Activated CD4-positive, alpha-beta memory T cell treated with anti-CD3 and anti-CD28 coated beads, Interleukin-2, amount 10 ng/mL, durations not matched to agents 7 days and 5 days (primary cell): ENCODE measurements around the gene FGFR3. TPM values are rescaled to one million over a fixed set of nuclear protein-coding genes. Genes with fewer than 3 reads are reported as not detected.

ENCODE experiments used
- CTCF ChIA-PET: fragments of 350-600 bp; sonication (Branson Sonifier 250); formaldehyde crosslinking; loops from one replicate; lab custom pipeline; 2021; ENCODE audit warnings: antibody characterized with exemption, inconsistent platforms; lab: Charles Lee
- POLR2A ChIA-PET: fragments of 350-600 bp; sonication (Branson Sonifier 250); formaldehyde crosslinking; loops from one replicate; lab custom pipeline; 2021; ENCODE audit warnings: antibody characterized with exemption; lab: Charles Lee
- DNase-seq: peaks from one replicate; pipeline ENCODE4 v3.0.0-alpha.2; 2020
- H3K27ac Mint-ChIP-seq: one replicate; pipeline ENCODE4 v1.8.0; 2021; ENCODE audit warnings: mild to moderate bottlenecking, mixed read lengths
- H3K27me3 Mint-ChIP-seq: one replicate; pipeline ENCODE4 v1.8.0; 2021; ENCODE audit warnings: mixed read lengths
- H3K36me3 Mint-ChIP-seq: one replicate; pipeline ENCODE4 v1.8.0; 2021; ENCODE audit warnings: low read depth, mixed read lengths
- H3K4me1 Mint-ChIP-seq: one replicate; pipeline ENCODE4 v1.8.0; 2021; ENCODE audit warnings: mixed read lengths
- H3K4me3 Mint-ChIP-seq: one replicate; pipeline ENCODE4 v1.8.0; 2021; ENCODE audit warnings: mild to moderate bottlenecking, mixed read lengths
- H3K9me3 Mint-ChIP-seq: one replicate; pipeline ENCODE4 v1.8.0; 2021; ENCODE audit warnings: mixed read lengths
- total RNA-seq, 2 experiments: library from RNA; stranded (reverse); gene quantifications; one replicate each; pipeline ENCODE4 v1.2.3, GENCODE V29; 2021

Gene FGFR3
- total RNA-seq, 2 experiments from 2014 or later, result 0.18 to 0.45 TPM

DNA sequence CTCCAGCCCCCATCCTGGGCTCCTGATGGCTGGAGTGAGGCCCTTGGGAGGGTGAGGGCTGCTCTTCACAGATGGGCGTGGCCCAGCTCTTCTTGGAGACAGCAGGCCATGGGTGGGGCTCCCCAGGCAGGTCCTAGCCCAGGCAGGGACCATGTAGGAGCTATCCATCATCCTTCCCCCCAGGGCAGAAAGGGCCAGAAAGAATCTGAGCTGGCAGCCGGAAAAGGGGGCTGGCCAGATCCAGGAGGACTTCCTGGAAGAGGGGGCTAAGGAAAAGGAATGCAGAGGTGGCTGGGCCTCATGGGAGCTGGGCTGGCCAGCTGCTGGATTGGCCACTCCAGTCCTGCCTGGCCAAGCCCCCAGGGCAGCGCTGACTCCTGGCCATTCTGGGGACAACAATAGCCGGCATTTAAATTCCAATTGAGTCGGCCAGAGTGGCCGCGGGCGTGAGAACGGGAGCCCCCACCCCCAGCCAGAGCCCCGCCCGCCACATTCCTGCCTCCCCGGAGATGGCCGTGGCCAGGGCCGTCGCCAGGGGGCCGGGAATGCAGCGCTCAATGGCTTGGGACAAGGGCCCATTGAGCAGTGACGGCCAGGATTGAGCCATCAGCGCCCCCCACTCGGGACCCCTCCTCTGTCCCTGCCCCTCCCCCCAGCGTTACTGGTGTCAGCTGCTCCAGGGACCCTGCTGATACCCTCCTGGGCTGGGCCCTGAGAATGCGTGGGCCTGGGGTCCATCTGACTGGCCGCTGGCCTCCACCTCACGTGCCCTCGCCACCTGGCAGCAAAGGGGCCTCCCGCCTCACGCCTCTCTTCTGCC is 15.1 kb upstream of the FGFR3 start:
- Mint-ChIP-seq H3K27ac (no peak overlapping the region), H3K4me1 (no peaks in the 10 kb centered on the region), H3K27me3 (no peaks in the 10 kb centered on the region), H3K9me3 (no peaks in the 10 kb centered on the region), H3K4me3 (no peak overlapping the region), H3K36me3 (no peaks in the 10 kb centered on the region)
- CTCF ChIA-PET, result interaction anchor here (1.0 to 1.7 kb wide), 2 partner anchors 30 to 138 kb away, joined by 3 to 6 read pairs; no protein-coding TSS in a partner anchor
- POLR2A ChIA-PET, result interaction anchor here (0.8 kb wide), 1 partner anchor 24 kb away, joined by 3 read pairs; no protein-coding TSS in a partner anchor
- DNase-seq, result no peak

DNA sequence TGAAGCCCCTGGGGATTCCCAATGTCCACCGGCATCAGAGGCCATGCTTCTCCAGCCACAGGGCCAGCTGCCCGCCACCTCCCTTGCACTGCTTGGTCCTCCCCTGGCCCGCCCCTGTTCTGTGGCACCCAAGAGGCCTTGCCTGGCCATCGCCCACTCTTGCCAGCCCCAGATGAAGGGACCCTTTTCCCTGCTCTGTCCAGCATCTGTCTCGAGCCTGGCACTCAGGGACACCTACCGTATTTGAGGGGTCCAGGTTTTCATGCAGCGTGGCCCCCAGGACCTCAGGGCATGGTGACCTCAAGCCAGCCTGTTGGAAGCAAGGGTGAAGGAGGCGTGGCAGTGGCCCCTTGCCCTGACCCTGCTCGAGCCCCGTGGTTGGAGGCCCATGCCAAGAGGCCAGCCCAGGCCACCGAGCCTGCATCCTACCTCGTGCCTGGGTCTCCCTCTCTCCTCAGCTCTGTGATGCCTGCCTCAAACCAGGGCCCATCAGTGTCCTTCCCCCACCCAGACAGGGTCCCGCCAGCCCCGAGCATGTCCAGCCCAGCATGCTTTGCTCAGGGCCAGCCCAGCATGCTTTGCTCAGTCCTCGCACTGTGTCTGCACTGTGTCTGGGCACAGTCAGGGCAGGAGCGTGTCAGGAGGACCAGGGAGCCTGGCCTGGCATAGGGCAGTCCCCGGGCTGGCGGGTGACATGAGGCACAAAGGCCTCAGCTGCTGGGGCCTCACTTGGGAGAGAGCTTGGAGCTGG is 14.3 kb upstream of the FGFR3 start:
- no peaks in the 10 kb centered on the region for H3K4me1 Mint-ChIP-seq
- no peaks in the 10 kb centered on the region for H3K27me3 Mint-ChIP-seq
- DNase-seq, result no peak
- CTCF ChIA-PET, result interaction anchor here (1.7 kb wide), 1 partner anchor 31 kb away, joined by 6 read pairs; no protein-coding TSS in a partner anchor
- POLR2A ChIA-PET, result no interaction called here
- H3K9me3 Mint-ChIP-seq, result no peaks in the 10 kb centered on the region
- H3K27ac Mint-ChIP-seq, result no peak overlapping the region
- no peaks in the 10 kb centered on the region for H3K36me3 Mint-ChIP-seq
- H3K4me3 Mint-ChIP-seq, result no peak overlapping the region

DNA sequence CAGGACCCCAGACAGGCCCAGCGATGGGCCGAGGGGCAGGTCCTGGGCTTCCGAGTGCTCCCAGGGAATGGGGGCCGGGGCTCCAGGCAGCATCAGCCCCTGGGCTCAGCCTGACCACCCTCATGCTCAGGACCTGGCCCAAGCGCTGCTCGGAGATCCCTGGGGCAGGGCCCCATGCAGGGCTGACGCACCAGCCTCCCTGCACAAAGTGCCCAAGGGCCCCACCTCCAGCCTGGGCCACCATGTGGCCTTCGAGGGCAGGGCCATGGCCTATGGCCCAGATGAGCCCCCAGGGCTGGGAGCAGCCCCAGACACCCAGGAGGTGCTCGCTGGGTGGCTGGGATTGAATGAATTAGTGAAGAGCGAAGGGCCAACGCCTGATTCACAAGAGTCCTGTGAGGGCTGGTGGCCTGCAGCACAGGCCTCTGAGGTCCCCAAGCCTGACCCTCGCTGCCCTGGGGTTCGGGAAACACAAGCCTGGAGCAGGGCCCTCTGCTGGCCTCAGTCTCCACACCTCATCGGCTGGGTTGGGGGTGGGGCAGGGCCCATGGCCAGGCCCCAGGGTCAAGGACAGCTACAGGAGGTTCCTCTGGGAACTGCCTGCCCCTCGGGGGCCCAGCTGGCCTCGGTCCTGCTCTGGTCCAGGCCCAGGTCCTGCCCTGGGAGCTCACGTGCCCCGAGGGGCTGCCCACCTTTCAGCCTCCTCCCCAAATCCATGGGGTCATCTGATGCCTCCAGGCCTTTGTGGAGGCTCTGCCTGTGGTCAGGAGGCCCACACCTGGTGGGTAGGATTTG is 13.3 kb upstream of the FGFR3 start:
- DNase-seq, result no peak
- ChIA-PET CTCF (no interaction called here), POLR2A (no interaction called here)
- no peaks in the 10 kb centered on the region for H3K27me3 Mint-ChIP-seq
- H3K4me3 Mint-ChIP-seq, result no peak overlapping the region
- no peaks in the 10 kb centered on the region for H3K9me3 Mint-ChIP-seq
- H3K36me3 Mint-ChIP-seq, result no peaks in the 10 kb centered on the region
- no peak overlapping the region for H3K27ac Mint-ChIP-seq
- H3K4me1 Mint-ChIP-seq, result no peaks in the 10 kb centered on the region

DNA sequence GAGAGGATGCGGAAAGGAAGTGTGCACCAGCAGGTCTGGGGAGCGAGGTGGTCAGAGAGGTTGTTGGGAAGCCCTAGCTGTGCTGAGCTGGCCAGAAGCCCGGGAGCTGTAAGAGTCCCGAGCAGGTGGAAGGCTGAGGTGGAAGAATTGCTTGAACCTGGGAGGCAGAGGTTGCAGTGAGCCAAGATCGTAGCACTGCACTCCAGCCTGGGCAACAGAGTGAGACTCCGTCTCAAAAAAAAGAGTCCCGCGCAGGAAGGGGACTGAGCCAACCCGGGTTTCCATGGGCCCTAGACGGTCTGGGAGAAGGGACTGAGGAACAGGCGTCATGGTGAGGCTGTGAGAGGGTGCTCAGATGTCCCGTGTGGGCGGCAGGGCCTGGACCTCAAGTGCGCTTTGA is 12.7 kb upstream of the FGFR3 start:
- POLR2A ChIA-PET, result no interaction called here
- CTCF ChIA-PET, result no interaction called here
- H3K9me3 Mint-ChIP-seq, result no peaks in the 10 kb centered on the region
- H3K4me3 Mint-ChIP-seq, result no peak overlapping the region
- H3K36me3 Mint-ChIP-seq, result no peaks in the 10 kb centered on the region
- no peaks in the 10 kb centered on the region for H3K27me3 Mint-ChIP-seq
- no peak overlapping the region for H3K27ac Mint-ChIP-seq
- no peaks in the 10 kb centered on the region for H3K4me1 Mint-ChIP-seq
- no peak for DNase-seq

DNA sequence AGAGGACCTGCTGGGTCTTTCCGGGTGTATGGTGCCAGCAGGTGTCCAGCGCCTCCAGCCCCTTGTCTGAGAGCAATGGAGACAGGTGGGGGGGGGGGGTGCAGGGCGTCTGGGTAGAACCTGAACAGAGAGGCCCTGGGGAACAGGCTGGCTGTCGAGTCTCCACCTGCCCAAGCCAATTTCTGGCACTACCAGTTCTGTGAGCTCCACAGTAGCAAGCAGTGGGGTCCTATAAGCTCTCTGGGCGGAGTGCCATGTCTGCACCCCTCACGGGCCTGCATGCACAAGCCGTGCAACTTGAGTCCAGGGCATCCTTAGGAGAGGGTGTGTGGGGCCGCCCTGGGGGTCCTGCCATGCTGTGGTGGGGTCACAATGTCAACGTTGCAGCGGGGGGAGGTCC is 10.1 kb upstream of the FGFR3 start:
- Mint-ChIP-seq H3K4me1 (no peaks in the 10 kb centered on the region), H3K4me3 (no peak overlapping the region), H3K27me3 (no peaks in the 10 kb centered on the region), H3K9me3 (no peaks in the 10 kb centered on the region), H3K36me3 (no peaks in the 10 kb centered on the region), H3K27ac (no peak overlapping the region)
- ChIA-PET CTCF (no interaction called here), POLR2A (no interaction called here)
- DNase-seq, result no peak

DNA sequence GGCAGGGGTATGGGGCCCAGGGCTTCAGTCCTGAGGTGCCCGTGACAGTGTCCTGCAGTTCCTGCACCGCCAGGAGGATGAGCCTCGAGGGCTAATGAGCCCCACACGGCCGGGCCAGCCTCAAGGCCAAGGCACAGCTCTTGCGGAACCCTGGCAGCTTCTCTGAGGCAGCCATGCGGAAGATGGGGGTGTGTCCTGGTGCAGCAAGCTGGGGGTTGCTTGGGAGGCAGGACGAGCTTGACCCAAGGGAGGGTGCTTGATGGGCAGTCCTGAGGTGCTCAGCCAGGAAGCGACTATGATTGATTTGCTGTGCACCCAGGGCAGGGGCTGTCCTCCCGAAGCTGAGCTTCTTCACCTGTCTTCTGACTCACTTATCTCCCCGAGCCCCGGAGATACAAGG is 9.1 kb upstream of the FGFR3 start:
- H3K27me3 Mint-ChIP-seq, result no peaks in the 10 kb centered on the region
- H3K27ac Mint-ChIP-seq, result no peak overlapping the region
- H3K36me3 Mint-ChIP-seq, result no peaks in the 10 kb centered on the region
- no peaks in the 10 kb centered on the region for H3K4me1 Mint-ChIP-seq
- no peak for DNase-seq
- CTCF ChIA-PET, result interaction anchor here (1.0 to 1.1 kb wide), 2 partner anchors 11 to 36 kb away, joined by 3 read pairs; no protein-coding TSS in a partner anchor
- H3K4me3 Mint-ChIP-seq, result no peak overlapping the region
- H3K9me3 Mint-ChIP-seq, result no peaks in the 10 kb centered on the region
- POLR2A ChIA-PET, result no interaction called here

DNA sequence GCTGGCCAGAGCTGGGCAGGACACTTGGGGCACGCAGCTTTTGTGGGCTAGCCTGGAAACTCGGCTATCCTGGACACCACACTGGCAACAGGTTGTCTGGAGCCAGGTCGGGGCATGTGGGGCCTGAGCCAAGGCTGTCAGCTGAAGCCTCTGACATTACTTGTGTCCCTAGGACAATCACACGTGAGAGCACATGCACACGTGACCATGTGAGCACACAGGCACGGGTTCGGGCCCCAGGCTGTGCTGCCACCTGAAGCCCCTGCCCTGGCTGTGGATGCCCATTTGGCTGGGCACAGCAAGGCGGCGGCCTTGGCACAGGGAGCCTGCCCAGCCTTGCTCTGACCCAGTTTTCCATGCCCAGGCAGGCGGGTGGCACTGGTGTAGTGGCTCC is 8.7 kb upstream of the FGFR3 start:
- no peaks in the 10 kb centered on the region for H3K4me1 Mint-ChIP-seq
- POLR2A ChIA-PET, result no interaction called here
- H3K4me3 Mint-ChIP-seq, result no peak overlapping the region
- CTCF ChIA-PET, result interaction anchor here (1.0 to 1.1 kb wide), 2 partner anchors 11 to 36 kb away, joined by 3 read pairs; no protein-coding TSS in a partner anchor
- no peak overlapping the region for H3K27ac Mint-ChIP-seq
- DNase-seq, result no peak
- no peaks in the 10 kb centered on the region for H3K36me3 Mint-ChIP-seq
- no peaks in the 10 kb centered on the region for H3K9me3 Mint-ChIP-seq
- H3K27me3 Mint-ChIP-seq, result no peaks in the 10 kb centered on the region

DNA sequence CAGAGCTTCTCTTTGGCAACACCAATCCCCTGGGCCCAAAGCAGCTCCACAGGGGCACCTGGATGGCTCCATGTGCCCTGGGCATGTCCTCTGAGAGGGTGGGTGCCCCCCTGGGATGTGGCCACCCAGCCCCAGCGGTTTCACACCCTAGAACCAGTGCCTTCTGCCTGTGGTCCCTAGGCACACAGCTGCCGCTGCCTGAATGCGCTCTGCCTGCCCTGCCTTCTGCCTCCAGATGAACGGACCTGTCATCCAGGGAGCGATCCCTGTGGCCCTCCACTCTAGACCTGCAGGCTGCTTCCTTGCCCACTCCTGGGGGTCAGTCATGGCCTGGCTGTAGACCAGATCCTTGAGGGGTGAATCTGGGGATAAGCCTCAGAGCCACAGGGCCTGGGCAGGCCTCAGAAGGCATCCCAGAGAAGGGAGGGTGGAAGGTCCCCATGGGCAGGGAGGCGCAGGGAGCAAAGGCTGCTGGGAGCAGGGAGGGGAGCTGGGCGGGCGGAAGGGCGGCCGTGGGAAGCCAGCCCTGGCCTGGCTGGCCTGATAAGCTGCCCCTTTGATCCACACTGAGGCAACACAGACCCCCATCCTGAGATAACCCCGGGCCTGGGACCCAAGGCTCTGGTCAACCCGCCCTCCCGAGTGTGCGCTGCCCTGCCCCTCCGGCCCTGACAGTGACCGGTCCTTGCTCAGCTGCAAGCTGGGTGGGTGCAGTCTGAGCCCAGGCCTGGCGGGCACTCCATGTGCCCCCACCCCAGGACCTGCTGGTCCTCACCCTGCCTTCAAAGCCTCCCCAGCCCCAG is 8.1 kb upstream of the FGFR3 start:
- Mint-ChIP-seq H3K36me3 (no peaks in the 10 kb centered on the region), H3K9me3 (no peaks in the 10 kb centered on the region), H3K4me3 (no peak overlapping the region), H3K27ac (no peak overlapping the region), H3K4me1 (no peaks in the 10 kb centered on the region), H3K27me3 (no peaks in the 10 kb centered on the region)
- ChIA-PET CTCF (interaction anchor here (0.7 to 1.1 kb wide), 3 partner anchors 12 to 92 kb away, joined by 3 read pairs; no protein-coding TSS in a partner anchor), POLR2A (no interaction called here)
- DNase-seq, result no peak

DNA sequence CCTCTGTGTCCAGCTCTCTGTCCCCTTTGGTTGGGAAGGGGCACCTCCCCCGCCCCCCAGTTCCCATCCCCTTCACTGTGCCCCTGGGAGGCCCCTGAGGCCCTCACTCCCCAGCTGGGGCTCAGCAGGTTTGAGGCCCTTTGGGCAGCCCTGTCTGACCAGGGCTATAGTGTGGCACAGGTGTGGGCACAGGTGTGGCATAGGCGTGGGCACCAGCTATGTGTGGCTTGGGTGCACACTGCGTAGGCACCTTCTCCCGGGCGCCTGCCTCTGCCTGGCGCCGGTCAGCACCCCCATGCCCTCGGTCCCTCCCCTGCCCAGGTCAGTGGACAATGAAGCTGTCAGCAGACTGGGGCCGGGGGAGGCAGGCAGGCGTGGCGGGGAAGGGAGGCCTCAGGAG is 7.5 kb upstream of the FGFR3 start:
- no peak for DNase-seq
- H3K36me3 Mint-ChIP-seq, result no peaks in the 10 kb centered on the region
- ChIA-PET POLR2A (no interaction called here), CTCF (interaction anchor here (0.7 kb wide), 1 partner anchor 92 kb away, joined by 3 read pairs; no protein-coding TSS in a partner anchor)
- no peak overlapping the region for H3K27ac Mint-ChIP-seq
- H3K27me3 Mint-ChIP-seq, result no peaks in the 10 kb centered on the region
- H3K4me1 Mint-ChIP-seq, result no peaks in the 10 kb centered on the region
- no peak overlapping the region for H3K4me3 Mint-ChIP-seq
- no peaks in the 10 kb centered on the region for H3K9me3 Mint-ChIP-seq

DNA sequence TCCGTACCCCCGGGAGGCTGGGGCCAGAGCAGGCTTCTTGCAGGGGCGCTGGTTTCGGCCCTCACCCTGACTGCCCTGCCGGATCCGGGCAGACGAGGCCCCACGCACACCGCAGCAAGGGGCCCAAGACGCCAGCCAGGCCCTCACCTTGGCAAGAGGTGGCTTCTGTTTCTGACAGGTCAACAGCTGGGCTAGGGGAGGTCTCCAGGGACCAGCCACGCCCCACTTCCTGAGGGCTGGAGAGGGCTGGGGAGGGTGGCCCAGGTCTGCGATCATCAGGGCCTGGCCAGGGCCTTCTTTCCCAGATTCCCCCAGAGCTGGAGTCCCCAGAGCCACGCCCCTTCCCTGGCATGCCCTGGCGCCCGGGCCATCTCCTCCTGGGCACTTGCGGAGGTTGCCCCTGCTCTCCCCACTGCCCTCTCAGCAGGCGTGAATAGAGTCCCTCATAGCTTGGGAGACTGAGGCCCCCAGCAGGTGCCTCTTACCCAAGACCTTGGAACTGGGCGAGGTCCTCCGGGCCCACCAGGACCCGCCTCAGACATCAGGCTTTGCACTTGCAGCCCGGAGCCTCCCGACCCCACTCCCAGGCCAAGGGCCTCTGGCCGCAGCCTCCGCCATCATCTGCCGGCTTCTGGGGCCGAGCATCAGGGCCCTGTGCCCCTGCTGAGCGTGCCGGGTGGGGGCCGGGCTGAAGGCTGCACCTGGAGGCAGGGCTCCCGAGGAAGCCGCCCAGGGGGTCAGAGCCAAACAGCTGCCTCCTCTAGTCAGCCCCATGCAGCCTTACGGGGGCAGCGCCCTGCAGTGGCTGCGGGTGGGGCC is 6.3 kb upstream of the FGFR3 start:
- Mint-ChIP-seq H3K9me3 (no peaks in the 10 kb centered on the region), H3K27me3 (peaks cover 9% of the 10 kb centered on the region), H3K4me3 (no peak overlapping the region), H3K27ac (no peak overlapping the region), H3K36me3 (no peaks in the 10 kb centered on the region), H3K4me1 (no peaks in the 10 kb centered on the region)
- CTCF ChIA-PET, result no interaction called here
- POLR2A ChIA-PET, result no interaction called here
- DNase-seq, result no peak

DNA sequence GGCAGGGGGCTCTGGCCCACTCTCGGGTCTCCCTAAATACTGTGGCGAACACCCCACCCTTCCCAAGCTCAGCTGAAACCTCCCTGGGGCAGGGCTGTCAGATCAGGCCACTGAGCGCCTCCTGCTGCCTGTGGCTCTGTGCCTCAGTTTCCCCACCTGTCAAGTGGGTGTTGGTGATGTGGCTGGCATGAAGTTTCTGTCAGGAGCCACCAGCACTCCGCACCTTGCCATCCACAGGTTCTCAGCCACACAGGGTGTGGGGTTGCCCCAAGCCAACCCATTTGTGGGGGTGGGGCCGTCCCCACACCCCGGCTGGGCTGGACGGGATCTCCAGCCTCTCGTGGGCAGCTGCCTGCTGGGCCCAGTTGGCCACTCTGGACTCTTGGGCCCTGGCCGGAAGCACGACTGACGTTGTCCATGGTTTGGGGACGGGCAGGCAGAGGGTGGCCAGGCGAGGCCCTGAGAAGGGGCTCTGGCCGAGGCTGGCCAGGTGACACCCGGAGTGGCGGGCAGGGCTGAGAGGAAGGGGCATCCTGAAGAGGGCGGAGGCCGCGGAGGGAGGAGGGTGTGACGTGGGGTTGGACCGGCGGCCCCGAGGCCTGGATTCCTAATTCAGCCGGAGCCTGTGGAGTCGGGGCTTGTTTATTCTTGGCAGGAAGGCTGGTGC is 5.5 kb upstream of the FGFR3 start:
- Mint-ChIP-seq H3K27ac (no peak overlapping the region), H3K4me3 (no peak overlapping the region), H3K9me3 (no peaks in the 10 kb centered on the region), H3K4me1 (no peaks in the 10 kb centered on the region), H3K36me3 (no peaks in the 10 kb centered on the region), H3K27me3 (peaks cover 15% of the 10 kb centered on the region)
- POLR2A ChIA-PET, result no interaction called here
- CTCF ChIA-PET, result no interaction called here
- DNase-seq, result no peak
